Erythroblast (primary cell): Measurements from ENCODE around the gene SPATA46.

ENCODE experiments used
- GATA1 ChIP-seq: IDR thresholded peaks from 2 replicates; pipeline ENCODE4 v1.6.1; 2011; ENCODE audit warnings: low read depth, mild to moderate bottlenecking, control low read depth, low read length, moderate library complexity
- POLR2A ChIP-seq: IDR thresholded peaks from 2 replicates; pipeline ENCODE4 v1.6.1; 2011; ENCODE audit warnings: mild to moderate bottlenecking, low read length

- TF ChIP-seq POLR2A = no peak
- no peak for TF ChIP-seq GATA1
These were observed 39.6 kb upstream of the SPATA46 start for GRCh38 chr1:162416215-162416614.
